ENCODE measurements around the gene SESN3.
"Not testable (repeated sequence)": the region's sequence is repeated elsewhere in the genome, so short reads cannot be mapped to it uniquely, and the experiment has no call there.

Gene SESN3

GRCh38 chr11:95276139-95276538, 45.1 kb upstream of the SESN3 start (continued):
- TF ChIP-seq ZNF560 (tag by site-specific recombination; IDR thresholded peaks at IDR 0.05; ENCODE audit: borderline replicate concordance) (no peak), ATF2 (tag by site-specific recombination; IDR thresholded peaks at IDR 0.05; ENCODE audit: low read depth) (no peak)

GRCh38 chr11:95273618-95274017, 42.6 kb upstream of the SESN3 start:
- H3K4me3 ChIP-seq (ENCODE audit: low read depth, low read length); H3K9me3 ChIP-seq (ENCODE audit: control insufficient read depth, insufficient read depth, low read depth, low read length); H3K36me3 ChIP-seq (ENCODE audit: control insufficient read depth in 2 of 2, insufficient read depth in 1 of 2, low read length in 2 of 2); H3K27ac ChIP-seq (ENCODE audit: extremely low read depth, low read depth, low read length); POLR2A ChIA-PET; H3K4me1 ChIP-seq (ENCODE audit: control insufficient read depth, insufficient read depth, low read length); CTCF ChIA-PET: not testable (repeated sequence)
- TF ChIP-seq ZNF146 (tag by site-specific recombination; IDR thresholded peaks at IDR 0.05) = peak; percentile 80; the same call in 1 of the 2 replicates

DNA sequence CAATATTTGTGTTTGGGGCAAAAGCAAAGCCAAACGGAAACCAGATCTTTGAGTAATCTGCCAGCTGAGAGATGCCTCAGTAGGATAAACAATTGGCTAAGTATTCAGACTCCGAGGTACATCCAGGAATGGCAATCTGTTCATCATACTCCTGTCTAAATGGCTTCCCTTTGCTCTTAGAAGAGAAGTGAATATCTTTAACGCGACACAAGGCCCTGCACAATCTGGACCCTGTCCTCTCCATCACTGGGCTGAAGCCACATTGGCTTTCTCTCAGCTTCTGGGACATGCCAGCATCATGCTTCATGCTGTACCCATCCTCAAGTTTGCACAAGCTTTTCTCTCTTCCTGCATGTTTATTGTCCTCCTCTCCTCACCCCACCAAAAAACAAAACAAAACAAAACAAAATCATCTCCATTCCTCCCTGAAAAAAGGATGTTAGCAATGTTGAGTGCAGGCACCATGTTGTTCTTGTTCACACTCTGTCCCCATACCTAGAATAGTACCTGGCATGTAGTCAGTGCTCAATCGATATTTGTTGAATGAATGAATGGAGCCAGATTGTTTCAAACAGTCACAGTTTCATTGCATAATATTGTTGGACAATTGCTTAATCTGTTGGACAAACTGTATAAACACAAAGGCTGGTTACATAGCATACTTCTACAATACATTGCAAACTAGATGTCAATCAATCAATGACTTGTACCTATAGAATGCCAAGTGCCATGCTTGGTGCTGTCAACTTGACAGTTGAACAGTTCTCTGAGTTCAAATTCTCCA, 38.2 kb upstream of the SESN3 start:
- ChIA-PET CTCF (interaction anchor here (0.6 kb wide), 2 partner anchors 583 to 646 kb away, joined by 3 read pairs; no protein-coding TSS in a partner anchor), POLR2A (interaction anchor here (1.3 kb wide), 1 partner anchor 38 kb away, joined by 3 read pairs; the partner anchor contains the start of gene SESN3)
- Histone ChIP-seq H3K27ac (ENCODE audit: extremely low read depth, low read depth, low read length) (no peak overlapping the region), H3K4me1 (ENCODE audit: control insufficient read depth, insufficient read depth, low read length) (no peaks in the 10 kb centered on the region), H3K9me3 (ENCODE audit: control insufficient read depth, insufficient read depth, low read depth, low read length) (no peaks in the 10 kb centered on the region), H3K36me3 (ENCODE audit: control insufficient read depth in 2 of 2, insufficient read depth in 1 of 2, low read length in 2 of 2) (no peaks in the 10 kb centered on the region), H3K4me3 (ENCODE audit: low read depth, low read length) (no peak overlapping the region)
- no peak for TF ChIP-seq EGR2 (tag by site-specific recombination; IDR thresholded peaks at IDR 0.05; ENCODE audit: low read depth)
- TF ChIP-seq KLF7 (tag by site-specific recombination; IDR thresholded peaks at IDR 0.05; ENCODE audit: borderline replicate concordance) = no peak
- no peak for TF ChIP-seq ATF2 (tag by site-specific recombination; IDR thresholded peaks at IDR 0.05; ENCODE audit: low read depth)
- TF ChIP-seq, protein P1, sequence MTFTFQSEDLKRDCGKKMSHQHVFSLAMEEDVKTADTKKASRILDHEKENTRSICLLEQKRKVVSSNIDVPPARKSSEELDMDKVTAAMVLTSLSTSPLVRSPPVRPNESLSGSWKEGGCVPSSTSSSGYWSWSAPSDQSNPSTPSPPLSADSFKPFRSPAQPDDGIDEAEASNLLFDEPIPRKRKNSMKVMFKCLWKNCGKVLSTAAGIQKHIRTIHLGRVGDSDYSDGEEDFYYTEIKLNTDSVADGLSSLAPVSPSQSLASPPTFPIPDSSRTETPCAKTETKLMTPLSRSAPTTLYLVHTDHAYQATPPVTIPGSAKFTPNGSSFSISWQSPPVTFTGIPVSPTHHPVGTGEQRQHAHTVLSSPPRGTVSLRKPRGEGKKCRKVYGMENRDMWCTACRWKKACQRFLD (tag by site-specific recombination; IDR thresholded peaks at IDR 0.05) = no peak
- no peak for TF ChIP-seq ZNF571 (tag by site-specific recombination; IDR thresholded peaks at IDR 0.05)
- TF ChIP-seq SP7 (tag by site-specific recombination; IDR thresholded peaks at IDR 0.05) = no peak
- TF ChIP-seq, protein P2, sequence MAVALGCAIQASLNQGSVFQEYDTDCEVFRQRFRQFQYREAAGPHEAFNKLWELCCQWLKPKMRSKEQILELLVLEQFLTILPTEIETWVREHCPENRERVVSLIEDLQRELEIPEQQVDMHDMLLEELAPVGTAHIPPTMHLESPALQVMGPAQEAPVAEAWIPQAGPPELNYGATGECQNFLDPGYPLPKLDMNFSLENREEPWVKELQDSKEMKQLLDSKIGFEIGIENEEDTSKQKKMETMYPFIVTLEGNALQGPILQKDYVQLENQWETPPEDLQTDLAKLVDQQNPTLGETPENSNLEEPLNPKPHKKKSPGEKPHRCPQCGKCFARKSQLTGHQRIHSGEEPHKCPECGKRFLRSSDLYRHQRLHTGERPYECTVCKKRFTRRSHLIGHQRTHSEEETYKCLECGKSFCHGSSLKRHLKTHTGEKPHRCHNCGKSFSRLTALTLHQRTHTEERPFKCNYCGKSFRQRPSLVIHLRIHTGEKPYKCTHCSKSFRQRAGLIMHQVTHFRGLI (tag by site-specific recombination; IDR thresholded peaks at IDR 0.05) = no peak
- TF ChIP-seq ZNF274 (IDR thresholded peaks at IDR 0.05; ENCODE audit: low read length) = no peak
- TF ChIP-seq ZNF274 (tag by site-specific recombination; IDR thresholded peaks at IDR 0.05; ENCODE audit: borderline replicate concordance) = no peak
- TF ChIP-seq ZNF133 (tag by site-specific recombination; IDR thresholded peaks at IDR 0.05) = no peak
- TF ChIP-seq ZNF23 (tag by site-specific recombination; IDR thresholded peaks at IDR 0.05; ENCODE audit: borderline replicate concordance) = no peak
- TF ChIP-seq ZNF280D (tag by site-specific recombination; IDR thresholded peaks at IDR 0.05) = no peak
- TF ChIP-seq ZNF175 (tag by site-specific recombination; IDR thresholded peaks at IDR 0.05) = no peak
- no peak for TF ChIP-seq ZNF426 (tag by site-specific recombination; IDR thresholded peaks at IDR 0.05)
- TF ChIP-seq BCL11B (tag by site-specific recombination; IDR thresholded peaks at IDR 0.05; ENCODE audit: low read depth) = no peak

Data from HEK293 (cell line).